GM10266 (cell line): ENCODE results near the gene SETDB1.

ENCODE experiments used
- DNase-seq: peaks from one replicate; pipeline ENCODE4 v3.0.0; 2012; ENCODE audit errors: extremely low spot score
- TF ChIP-seq, protein P1 (sequence below): IDR thresholded peaks from 2 replicates; pipeline ENCODE4 v1.5.1; 2012; ENCODE audit warnings: mild to moderate bottlenecking, low read depth; ENCODE audit not compliant: control insufficient read depth, insufficient read depth; ENCODE audit errors: missing control alignments

Gene SETDB1

DNA sequence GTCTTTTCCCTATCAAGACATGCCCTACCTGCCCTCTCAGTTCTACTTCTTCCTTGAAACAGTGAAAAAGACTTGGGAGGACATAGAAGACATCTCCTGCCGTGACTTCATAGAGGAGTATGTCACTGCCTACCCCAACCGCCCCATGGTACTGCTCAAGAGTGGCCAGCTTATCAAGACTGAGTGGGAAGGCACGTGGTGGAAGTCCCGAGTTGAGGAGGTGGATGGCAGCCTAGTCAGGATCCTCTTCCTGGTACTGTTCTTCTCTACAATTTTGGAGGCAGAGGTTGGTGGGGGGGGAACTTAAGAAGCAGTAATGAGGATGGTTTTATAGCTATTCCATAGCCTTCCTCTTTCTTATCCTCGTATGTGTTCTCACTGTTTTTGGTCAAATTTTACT lies 18.7 kb downstream of the SETDB1 start:
- TF ChIP-seq, protein P1, sequence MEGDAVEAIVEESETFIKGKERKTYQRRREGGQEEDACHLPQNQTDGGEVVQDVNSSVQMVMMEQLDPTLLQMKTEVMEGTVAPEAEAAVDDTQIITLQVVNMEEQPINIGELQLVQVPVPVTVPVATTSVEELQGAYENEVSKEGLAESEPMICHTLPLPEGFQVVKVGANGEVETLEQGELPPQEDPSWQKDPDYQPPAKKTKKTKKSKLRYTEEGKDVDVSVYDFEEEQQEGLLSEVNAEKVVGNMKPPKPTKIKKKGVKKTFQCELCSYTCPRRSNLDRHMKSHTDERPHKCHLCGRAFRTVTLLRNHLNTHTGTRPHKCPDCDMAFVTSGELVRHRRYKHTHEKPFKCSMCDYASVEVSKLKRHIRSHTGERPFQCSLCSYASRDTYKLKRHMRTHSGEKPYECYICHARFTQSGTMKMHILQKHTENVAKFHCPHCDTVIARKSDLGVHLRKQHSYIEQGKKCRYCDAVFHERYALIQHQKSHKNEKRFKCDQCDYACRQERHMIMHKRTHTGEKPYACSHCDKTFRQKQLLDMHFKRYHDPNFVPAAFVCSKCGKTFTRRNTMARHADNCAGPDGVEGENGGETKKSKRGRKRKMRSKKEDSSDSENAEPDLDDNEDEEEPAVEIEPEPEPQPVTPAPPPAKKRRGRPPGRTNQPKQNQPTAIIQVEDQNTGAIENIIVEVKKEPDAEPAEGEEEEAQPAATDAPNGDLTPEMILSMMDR = no peak
- DNase-seq = no peak

DNA sequence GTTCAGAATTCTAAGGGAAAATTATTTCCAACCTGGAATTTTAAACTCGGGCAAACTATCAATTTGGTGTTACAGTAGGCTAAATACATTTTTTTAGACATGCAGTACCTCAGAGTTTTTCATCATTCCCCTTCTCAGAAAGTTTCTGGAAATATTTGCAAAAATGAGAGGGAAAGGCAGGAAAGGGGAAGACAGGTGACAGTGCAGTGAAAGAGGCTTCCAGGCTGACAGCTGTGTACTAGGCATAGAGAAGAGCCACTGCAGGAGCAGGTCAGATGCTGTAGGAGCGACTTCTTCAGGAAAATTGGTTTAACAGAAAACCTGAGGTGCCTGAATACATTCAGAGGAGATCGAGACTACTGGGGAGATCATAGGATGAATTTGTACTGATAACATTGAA lies 28.5 kb downstream of the SETDB1 start:
- no peak for DNase-seq
- TF ChIP-seq, protein P1 = no peak

DNA sequence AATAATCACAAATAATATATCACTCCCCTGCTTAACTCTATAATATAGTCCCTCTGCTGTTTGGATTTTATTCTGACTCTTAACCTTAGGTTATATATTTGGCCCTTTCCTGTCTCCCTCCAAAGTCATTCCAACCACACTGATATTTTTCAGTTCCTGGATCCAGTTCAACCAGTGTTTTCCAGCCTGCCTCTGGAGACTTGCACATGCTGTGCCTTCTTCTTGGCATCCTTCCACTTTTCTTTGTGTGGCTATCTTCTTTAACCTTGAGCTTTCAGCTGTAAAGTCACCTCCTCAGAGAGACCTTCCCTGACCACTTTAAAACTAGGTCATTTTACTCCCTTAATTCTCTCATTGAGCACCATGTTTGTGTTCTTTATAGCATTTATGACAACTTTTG lies 29.1 kb downstream of the SETDB1 start:
- TF ChIP-seq, protein P1 = no peak
- DNase-seq = no peak

DNA sequence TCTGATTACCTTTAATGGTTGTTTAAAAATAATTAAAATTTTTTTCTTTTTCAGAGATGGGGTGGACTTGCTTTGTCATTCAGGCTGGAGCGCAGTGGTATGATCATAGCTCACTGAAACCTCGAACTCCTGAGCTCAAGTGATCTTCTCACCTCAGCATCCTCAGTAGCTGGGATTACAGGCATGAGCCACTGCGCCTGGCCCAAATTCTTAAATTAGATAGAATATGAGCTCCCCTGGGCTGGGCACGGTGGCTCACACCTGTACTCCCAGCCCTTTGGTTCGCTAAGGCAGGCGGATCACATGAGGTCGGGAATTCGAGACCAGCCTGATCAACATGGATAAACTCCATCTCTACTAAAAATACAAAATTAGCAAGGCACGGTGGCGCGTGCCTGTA lies 31.5 kb downstream of the SETDB1 start:
- no peak for DNase-seq
- TF ChIP-seq, protein P1 = no peak

DNA sequence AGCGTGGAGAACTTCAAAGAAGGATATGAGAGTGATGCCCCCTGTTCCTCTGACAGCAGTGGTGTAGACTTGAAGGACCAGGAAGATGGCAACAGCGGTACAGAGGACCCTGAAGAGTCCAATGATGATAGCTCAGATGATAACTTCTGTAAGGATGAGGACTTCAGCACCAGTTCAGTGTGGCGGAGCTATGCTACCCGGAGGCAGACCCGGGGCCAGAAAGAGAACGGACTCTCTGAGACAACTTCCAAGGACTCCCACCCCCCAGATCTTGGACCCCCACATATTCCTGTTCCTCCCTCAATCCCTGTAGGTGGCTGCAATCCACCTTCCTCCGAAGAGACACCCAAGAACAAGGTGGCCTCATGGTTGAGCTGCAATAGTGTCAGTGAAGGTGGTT lies 34.5 kb downstream of the SETDB1 start:
- DNase-seq = no peak
- TF ChIP-seq, protein P1 = no peak

DNA sequence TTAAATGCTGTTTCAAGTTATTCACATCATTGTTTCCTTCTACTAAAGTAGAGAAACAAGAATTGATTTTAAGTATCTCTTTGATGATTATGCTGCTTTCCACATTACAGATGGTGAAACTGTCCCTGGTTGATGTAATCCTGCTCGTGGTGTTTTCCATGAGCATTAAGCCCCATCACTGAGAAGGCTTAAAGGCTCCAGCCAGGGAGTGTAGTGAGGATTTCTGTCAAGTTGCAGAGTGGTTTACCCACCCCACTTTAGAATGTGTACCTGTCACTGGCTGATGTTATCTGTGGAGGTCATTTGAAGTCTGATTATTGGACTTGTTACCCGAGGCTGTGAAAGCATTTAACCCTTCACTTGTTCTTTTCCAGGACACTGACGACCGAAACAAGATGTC lies 35.6 kb downstream of the SETDB1 start:
- TF ChIP-seq, protein P1 = no peak
- DNase-seq = no peak

DNA sequence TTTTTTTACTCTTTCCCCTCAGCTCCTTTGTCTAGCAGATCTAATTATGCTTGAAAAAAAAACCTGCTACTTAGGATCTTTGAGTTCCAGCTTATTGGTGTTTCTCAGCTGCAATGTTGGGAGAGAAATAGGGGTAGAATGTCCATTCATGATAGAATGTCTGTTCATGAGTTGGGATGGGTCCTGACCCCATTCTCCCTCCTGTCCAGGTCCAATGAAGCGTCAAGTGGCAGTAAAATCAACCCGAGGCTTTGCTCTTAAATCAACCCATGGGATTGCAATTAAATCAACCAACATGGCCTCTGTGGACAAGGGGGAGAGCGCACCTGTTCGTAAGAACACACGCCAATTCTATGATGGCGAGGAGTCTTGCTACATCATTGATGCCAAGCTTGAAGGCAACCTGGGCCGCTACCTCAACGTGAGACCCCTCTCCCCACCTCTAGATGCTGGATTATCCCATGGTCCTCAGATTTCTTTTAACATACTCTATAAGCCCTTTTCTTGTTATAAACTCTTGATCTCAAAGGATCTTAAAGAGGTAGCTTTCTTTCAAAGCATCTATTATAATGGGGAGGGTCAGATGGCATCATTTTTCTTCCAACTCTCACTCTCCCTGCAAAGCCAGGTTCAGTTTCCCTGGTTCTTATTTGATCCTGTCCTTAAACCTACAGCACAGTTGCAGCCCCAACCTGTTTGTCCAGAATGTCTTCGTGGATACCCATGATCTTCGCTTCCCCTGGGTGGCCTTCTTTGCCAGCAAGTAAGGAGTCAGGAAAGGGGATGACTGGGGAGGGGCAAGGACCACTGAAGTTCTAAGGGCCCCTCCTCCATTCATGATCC lies 37.4 kb downstream of the SETDB1 start:
- TF ChIP-seq, protein P1 = no peak
- no peak for DNase-seq
